Neural progenitor cell (in vitro differentiated cells): Measurements from ENCODE around the gene CMYA5.

Source experiments
- EZH2 ChIP-seq: fragments of 200-600 bp; sonication (generic); IDR thresholded peaks from 2 replicates; pipeline ENCODE4 v1.6.1; 2017; ENCODE audit warnings: antibody characterized with exemption, mild to moderate bottlenecking, moderate library complexity
- TF ChIP-seq, protein P1 (sequence below): fragments of 200-600 bp; sonication (generic); IDR thresholded peaks from 2 replicates; pipeline ENCODE4 v1.5.1; 2017; ENCODE audit warnings: antibody characterized with exemption, mild to moderate bottlenecking

DNA sequence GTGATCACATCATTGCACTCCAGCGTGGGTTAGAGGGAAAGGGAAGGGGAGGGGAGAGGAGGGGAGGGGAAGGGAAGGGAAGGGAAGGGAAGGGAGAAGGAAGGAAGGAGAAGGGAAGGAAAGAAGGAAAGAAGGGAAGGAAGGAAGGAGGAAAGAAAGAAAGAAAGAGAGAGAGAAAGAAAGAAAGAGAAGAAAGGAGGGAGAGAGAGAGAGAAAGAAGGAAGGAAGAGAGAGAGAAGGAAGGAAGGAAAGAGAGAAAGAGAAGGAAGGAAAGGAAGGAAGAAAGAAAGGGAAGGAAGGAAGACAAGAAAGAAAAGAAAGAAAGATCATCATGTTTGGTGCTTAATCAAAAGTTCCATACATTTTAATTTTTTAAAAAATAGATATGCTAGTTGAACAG lies 136.2 kb downstream of the CMYA5 start:
- TF ChIP-seq, protein P1, sequence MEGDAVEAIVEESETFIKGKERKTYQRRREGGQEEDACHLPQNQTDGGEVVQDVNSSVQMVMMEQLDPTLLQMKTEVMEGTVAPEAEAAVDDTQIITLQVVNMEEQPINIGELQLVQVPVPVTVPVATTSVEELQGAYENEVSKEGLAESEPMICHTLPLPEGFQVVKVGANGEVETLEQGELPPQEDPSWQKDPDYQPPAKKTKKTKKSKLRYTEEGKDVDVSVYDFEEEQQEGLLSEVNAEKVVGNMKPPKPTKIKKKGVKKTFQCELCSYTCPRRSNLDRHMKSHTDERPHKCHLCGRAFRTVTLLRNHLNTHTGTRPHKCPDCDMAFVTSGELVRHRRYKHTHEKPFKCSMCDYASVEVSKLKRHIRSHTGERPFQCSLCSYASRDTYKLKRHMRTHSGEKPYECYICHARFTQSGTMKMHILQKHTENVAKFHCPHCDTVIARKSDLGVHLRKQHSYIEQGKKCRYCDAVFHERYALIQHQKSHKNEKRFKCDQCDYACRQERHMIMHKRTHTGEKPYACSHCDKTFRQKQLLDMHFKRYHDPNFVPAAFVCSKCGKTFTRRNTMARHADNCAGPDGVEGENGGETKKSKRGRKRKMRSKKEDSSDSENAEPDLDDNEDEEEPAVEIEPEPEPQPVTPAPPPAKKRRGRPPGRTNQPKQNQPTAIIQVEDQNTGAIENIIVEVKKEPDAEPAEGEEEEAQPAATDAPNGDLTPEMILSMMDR: no peak
- TF ChIP-seq EZH2: no peak
